Measurements from ENCODE around the gene GJD2. TPM values are rescaled to one million over a fixed set of nuclear protein-coding genes. Genes with fewer than 3 reads are reported as not detected.

The GJD2 gene
- not detected in 5 replicates for total RNA-seq (2022; extraction: Qiagen RNA extraction; ENCODE audit: low read depth)

GRCh38 chr15:34754674-34755418, at the start of gene GJD2:
Gene GJD2, minus strand, starts transcription at chr15:34754998. Its CDS starts 510 bp downstream, at chr15:34754488.

GRCh38 chr15:34795267-34796081, 40.7 kb upstream of the GJD2 start, which contains the start of gene ACTC1:
Gene ACTC1, minus strand, starts transcription at chr15:34795549. Its CDS starts 741 bp downstream, at chr15:34794808.

Other genes with a start within 250 kb of the GJD2 start
- gene GOLGA8B, start 171.3 kb downstream of the GJD2 start, total RNA-seq (2022; extraction: Qiagen RNA extraction; ENCODE audit: low read depth) = 12.8 to 20.7 TPM (median 18.7 TPM) in 5 replicates
- gene ACTC1, start 40.6 kb upstream of the GJD2 start, total RNA-seq (2022; extraction: Qiagen RNA extraction; ENCODE audit: low read depth) = 0.17 to 0.35 TPM (median 0.27 TPM) in 5 replicates
- gene AQR, start 214.7 kb upstream of the GJD2 start, total RNA-seq (2022; extraction: Qiagen RNA extraction; ENCODE audit: low read depth) = 30.9 to 36.2 TPM (median 33.5 TPM) in 5 replicates
- 6.9 to 17.7 TPM (median 16.0 TPM) in 5 replicates for gene ZNF770, start 233.3 kb upstream of the GJD2 start, total RNA-seq (2022; extraction: Qiagen RNA extraction; ENCODE audit: low read depth)

All from A549 treated with ZK216348 at 1 μM for 4 hours (cell line).